ENCODE measurements around the gene FLT3LG. TPM values are rescaled to one million over a fixed set of nuclear protein-coding genes. Genes with fewer than 3 reads are reported as not detected.

Gene FLT3LG
- total and polyA plus RNA-seq, 2 experiments from 2014 or later: 1.3 to 4.6 TPM

DNA sequence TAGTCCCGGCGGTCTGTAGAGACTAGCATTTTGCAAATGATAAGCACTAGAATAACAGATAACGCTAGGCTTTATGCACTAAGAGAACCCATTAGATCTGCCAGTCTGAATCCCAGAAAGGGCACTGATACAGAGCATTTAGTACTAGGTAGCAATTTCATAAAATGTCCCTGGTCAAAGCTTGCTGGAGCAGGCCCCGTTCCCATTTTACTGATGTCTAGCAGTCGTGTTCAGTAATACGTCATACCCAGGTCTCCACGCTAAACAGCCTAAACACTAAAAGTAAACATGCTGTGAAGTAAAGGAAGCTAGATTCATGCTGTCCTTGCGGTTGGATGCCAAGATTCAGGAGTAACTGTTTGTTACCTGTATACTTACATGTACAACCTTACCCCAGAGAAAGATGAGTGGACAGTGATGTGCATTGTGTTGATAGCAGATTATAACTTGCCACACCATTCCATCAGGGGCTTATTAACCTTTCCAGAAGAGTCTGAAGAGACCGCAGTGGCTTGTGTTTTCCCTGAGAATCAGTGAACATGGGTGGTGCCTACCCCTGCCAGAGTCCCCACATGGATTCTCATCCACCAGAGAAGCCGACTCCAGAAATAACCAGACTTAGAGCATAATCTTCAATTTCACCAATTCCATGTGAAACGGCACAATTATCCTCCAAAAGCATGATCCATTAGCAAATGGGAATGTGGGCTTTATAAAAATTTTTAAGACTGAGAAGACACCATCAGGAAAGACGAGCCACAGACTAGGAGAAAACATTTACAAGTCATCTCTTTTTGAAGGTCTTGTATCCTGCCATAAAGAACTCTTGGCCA lies 18.8 kb downstream of the FLT3LG start:
- Histone ChIP-seq H3K27ac (peak overlapping the region; percentile 38), H3K9me3 (ENCODE audit: low read depth) (no peaks in the 10 kb centered on the region), H3K4me3 (no peak overlapping the region), H3K4me2 (ENCODE audit: unreplicated experiment) (no peak overlapping the region), H3F3A (ENCODE audit: insufficient read depth) (peaks cover 68% of the 10 kb centered on the region), H2AFZ (no peak overlapping the region), H3K9me2 (ENCODE audit: insufficient read depth) (no peaks in the 10 kb centered on the region), H3K36me3 (ENCODE audit: low read depth) (peaks cover 48% of the 10 kb centered on the region), H3K4me1 (ENCODE audit: insufficient read depth) (peaks cover 12% of the 10 kb centered on the region), H3K27me3 (replicated peaks; ENCODE audit: insufficient read depth) (no peaks in the 10 kb centered on the region), H4K20me1 (ENCODE audit: insufficient read depth) (peaks cover 16% of the 10 kb centered on the region; the same call in 1 of the 2 replicates), H3K9ac (0 out of 2 replicates have a peak overlapping the region, but pooled peaks have one; percentile 2), H3K79me2 (ENCODE audit: insufficient read depth) (peaks cover 56% of the 10 kb centered on the region)
- 63 to 68% methylated on average over 12 of the region's 12 CpGs for WGBS, 2 experiments (ENCODE audit: low coverage in 1 of 2, low lambda C conversion rate in 2 of 2, missing lambda C conversion rate in 2 of 2)
- DNase-seq: peak; percentile 37
- no peak for TF ChIP-seq EZH2 (IDR thresholded peaks at IDR 0.05; ENCODE audit: insufficient read depth, poor library complexity, severe bottlenecking)
- in situ Hi-C loops (cut with MboI): no loop called here

GRCh38 chr19:49496574-49497008 lies 22.6 kb downstream of the FLT3LG start:
- peaks cover 51% of the 10 kb centered on the region for H3F3A ChIP-seq (ENCODE audit: insufficient read depth)
- peak overlapping the region; percentile 91 for H3K4me3 ChIP-seq
- no peaks in the 10 kb centered on the region for H3K27me3 ChIP-seq (replicated peaks; ENCODE audit: insufficient read depth)
- in situ Hi-C loops (cut with MboI): no loop called here
- peaks cover 36% of the 10 kb centered on the region for H3K36me3 ChIP-seq (ENCODE audit: low read depth)
- TF ChIP-seq EZH2phosphoT487 (IDR thresholded peaks at IDR 0.05; ENCODE audit: insufficient read depth, low read depth): no peak
- no peak for TF ChIP-seq EZH2 (IDR thresholded peaks at IDR 0.05; ENCODE audit: insufficient read depth, poor library complexity, severe bottlenecking)
- peaks cover 32% of the 10 kb centered on the region for H3K79me2 ChIP-seq (ENCODE audit: insufficient read depth)
- 0 to 2% methylated on average over 11 of the region's 11 CpGs for WGBS, 2 experiments (ENCODE audit: low coverage in 1 of 2, low lambda C conversion rate in 2 of 2, missing lambda C conversion rate in 2 of 2)
- no peaks in the 10 kb centered on the region for H3K9me3 ChIP-seq (ENCODE audit: low read depth)
- H3K27ac ChIP-seq: peak overlapping the region; percentile 80
- 0 out of 2 replicates have a peak, but pooled peaks cover 9% of the 10 kb centered on the region for H4K20me1 ChIP-seq (ENCODE audit: insufficient read depth)
- H3K4me1 ChIP-seq (ENCODE audit: insufficient read depth): peaks cover 17% of the 10 kb centered on the region
- peak overlapping the region; percentile 96 for H3K4me2 ChIP-seq (ENCODE audit: unreplicated experiment)
- H3K9me2 ChIP-seq (ENCODE audit: insufficient read depth): no peaks in the 10 kb centered on the region
- peak; percentile 19 for DNase-seq
- H3K9ac ChIP-seq: peak overlapping the region; percentile 96
- H2AFZ ChIP-seq: peak overlapping the region; percentile 81

GRCh38 chr19:49497047-49497788 lies 23.2 kb downstream of the FLT3LG start:
- H3K9ac ChIP-seq: peak overlapping the region; percentile 96
- peak overlapping the region; percentile 96 for H3K4me2 ChIP-seq (ENCODE audit: unreplicated experiment)
- no peak for TF ChIP-seq EZH2phosphoT487 (IDR thresholded peaks at IDR 0.05; ENCODE audit: insufficient read depth, low read depth)
- TF ChIP-seq EZH2 (IDR thresholded peaks at IDR 0.05; ENCODE audit: insufficient read depth, poor library complexity, severe bottlenecking): no peak
- H3K27ac ChIP-seq: peak overlapping the region; percentile 80
- H3K36me3 ChIP-seq (ENCODE audit: low read depth): peaks cover 30% of the 10 kb centered on the region
- H3K4me1 ChIP-seq (ENCODE audit: insufficient read depth): peaks cover 17% of the 10 kb centered on the region
- peaks cover 29% of the 10 kb centered on the region for H3K79me2 ChIP-seq (ENCODE audit: insufficient read depth)
- peak overlapping the region; percentile 91 for H3K4me3 ChIP-seq
- H3K9me3 ChIP-seq (ENCODE audit: low read depth): no peaks in the 10 kb centered on the region
- WGBS, 2 experiments (ENCODE audit: low coverage in 1 of 2, low lambda C conversion rate in 2 of 2, missing lambda C conversion rate in 2 of 2): 19 to 22% methylated on average over 22 of the region's 22 CpGs
- DNase-seq: peak; percentile 89
- H4K20me1 ChIP-seq (ENCODE audit: insufficient read depth): 0 out of 2 replicates have a peak, but pooled peaks cover 9% of the 10 kb centered on the region
- H2AFZ ChIP-seq: peak overlapping the region; percentile 81; the same call in 1 of the 2 replicates
- peaks cover 51% of the 10 kb centered on the region for H3F3A ChIP-seq (ENCODE audit: insufficient read depth)
- H3K9me2 ChIP-seq (ENCODE audit: insufficient read depth): no peaks in the 10 kb centered on the region
- H3K27me3 ChIP-seq (replicated peaks; ENCODE audit: insufficient read depth): no peaks in the 10 kb centered on the region
- in situ Hi-C loops (cut with MboI): no loop called here

GRCh38 chr19:49497789-49498103 lies 23.7 kb downstream of the FLT3LG start:
- Histone ChIP-seq H3K9me2 (ENCODE audit: insufficient read depth) (no peaks in the 10 kb centered on the region), H2AFZ (no peak overlapping the region), H3K27me3 (replicated peaks; ENCODE audit: insufficient read depth) (no peaks in the 10 kb centered on the region), H3K4me3 (peak overlapping the region; percentile 91), H3K79me2 (ENCODE audit: insufficient read depth) (peaks cover 29% of the 10 kb centered on the region), H3K9me3 (ENCODE audit: low read depth) (no peaks in the 10 kb centered on the region), H4K20me1 (ENCODE audit: insufficient read depth) (0 out of 2 replicates have a peak, but pooled peaks cover 9% of the 10 kb centered on the region), H3K36me3 (ENCODE audit: low read depth) (peaks cover 25% of the 10 kb centered on the region), H3K9ac (peak overlapping the region; percentile 96), H3F3A (ENCODE audit: insufficient read depth) (peaks cover 51% of the 10 kb centered on the region), H3K4me1 (ENCODE audit: insufficient read depth) (peaks cover 17% of the 10 kb centered on the region), H3K4me2 (ENCODE audit: unreplicated experiment) (peak overlapping the region; percentile 96), H3K27ac (no peak overlapping the region)
- TF ChIP-seq EZH2 (IDR thresholded peaks at IDR 0.05; ENCODE audit: insufficient read depth, poor library complexity, severe bottlenecking): no peak
- TF ChIP-seq EZH2phosphoT487 (IDR thresholded peaks at IDR 0.05; ENCODE audit: insufficient read depth, low read depth): no peak
- in situ Hi-C loops (cut with MboI): no loop called here
- 94 to 95% methylated on average over 12 of the region's 12 CpGs for WGBS, 2 experiments (ENCODE audit: low coverage in 1 of 2, low lambda C conversion rate in 2 of 2, missing lambda C conversion rate in 2 of 2)
- DNase-seq: no peak

All from GM23248 (cell line).